Heart right ventricle (tissue), 16 donors: Measurements from ENCODE around the gene ANO10. TPM values are rescaled to one million over a fixed set of nuclear protein-coding genes. Genes with fewer than 3 reads are reported as not detected.

Experiments used
- ATAC-seq, 8 donors: fragments of 200-7000 bp; cut with Tn5 transposase; one replicate each; pipeline ENCODE4 v1.9.1; 2020; ENCODE audit warnings: mild to moderate bottlenecking in 8 of 8, moderate library complexity in 8 of 8, moderate number of reproducible peaks in 1 of 8
- DNase-seq, 2 donors: peaks; one replicate each; pipeline ENCODE4 v3.0.0-alpha.2; 2020
- H3K27ac ChIP-seq, 10 donors: fragments of 200-600 bp; sonication (generic) in 2 of 10; one replicate each; pipeline versions ENCODE4 v1.5.0 to v1.8.0; 2020 to 2022; ENCODE audit warnings: mild to moderate bottlenecking in 3 of 10
- H3K27me3 ChIP-seq, 7 donors: fragments of 200-600 bp; one replicate each; pipeline ENCODE4 v1.8.0; 2021 to 2022; ENCODE audit warnings: mild to moderate bottlenecking in 2 of 7
- H3K36me3 ChIP-seq, 9 donors: fragments of 200-600 bp; sonication (generic) in 1 of 9; one replicate each; pipeline versions ENCODE4 v1.5.0 to v1.8.0; 2020 to 2022; ENCODE audit warnings: mild to moderate bottlenecking in 2 of 9
- H3K4me1 ChIP-seq, 9 donors: fragments of 200-600 bp; sonication (generic) in 1 of 9; one replicate each; pipeline versions ENCODE4 v1.5.0 to v1.8.0; 2020 to 2022; ENCODE audit warnings: mild to moderate bottlenecking in 4 of 9
- H3K4me3 ChIP-seq, 10 donors: fragments of 200-600 bp; sonication (generic) in 2 of 10; one replicate each; pipeline versions ENCODE4 v1.5.0 to v1.8.0; 2020 to 2022; ENCODE audit warnings: mild to moderate bottlenecking in 7 of 10, moderate library complexity in 2 of 10
- H3K9me3 ChIP-seq, 11 donors: fragments of 200-600 bp in 10 of 11; sonication (generic) in 2 of 11; one replicate each; pipeline versions ENCODE4 v1.5.0 to v1.8.0; 2013 to 2022; ENCODE audit warnings: mild to moderate bottlenecking in 2 of 11, control low read depth in 1 of 11, moderate library complexity in 1 of 11
- WGBS, 2 donors: extraction: QIAGEN DNeasy Blood & Tissue Kit; methylation state at CpG; one replicate each; pipeline ENCODE4 v1.1.7; 2013; ENCODE audit warnings: inconsistent platforms in 1 of 2; 5-methylcytosine and 5-hydroxymethylcytosine counted together
- intact Hi-C, 10 donors: fragments of 100-400 bp; cut with DNase I; formaldehyde crosslinking; loops; one replicate each; pipeline versions ENCODE4 v1.11.1 to v1.14.2; 2022
- polyA plus RNA-seq, 2 donors: library from polyadenylated mRNA; stranded (reverse); fragments of 200-250 nt; gene quantifications; one replicate each; pipeline ENCODE4 v1.2.3, GENCODE V29; 2013
- total RNA-seq, 10 donors: library from RNA; stranded (reverse); fragmentation: NEBNext Ultra II Directional in 3 of 10; extraction: Animal tissue kit (Norgen Biotek cat#: 25700) in 3 of 10; gene quantifications; one replicate each; pipeline versions ENCODE4 v1.2.1 to v1.2.4, GENCODE V29; 2021 to 2023
- TF ChIP-seq, protein P1 (sequence below), 9 donors: fragments of 200-600 bp; sonication (generic) in 2 of 9; IDR thresholded peaks; one replicate each; pipeline versions ENCODE4 v1.5.0 to v1.8.0; 2021 to 2022; ENCODE audit warnings: antibody characterized with exemption in 9 of 9, mild to moderate bottlenecking in 5 of 9, moderate library complexity in 1 of 9
- donor health status: Arrhythmogenic right ventricular cardiomyopathy.
- donor health status: ischemic (EF 13 %, LVEDD 7.1; RV severe dilation, severe dysfunction).
- donor health status: healthy with polysubstance abuse.
- donor health status: DM: no; HTN: yes; CAD: no.
- donor health status: DM: no; HTN: no; CAD: no.
- donor health status: ischemic (EF 25% LVEDD 6.9; RV normal size, moderate dysfunction).
- donor health status: ischemic (EF 25% LVEDD 5.7; RV mildly dilated, moderate dysfunction).
- donor health status: healthy.
- donor health status: DM: yes; HTN: yes; CAD: no.
- donor health status: Ischemic cardiomyopathy.
- donor health status: ischemic (EF 35%, LVEDD 5.7; RV mildly dilated, moderate dysfunction).
- donor health status: nonischemic (EF 11% LVEDD 7.7; RV severe dilation, severe dysfunction).
- donor health status: DM: yes; HTN: yes; CAD: no.
- donor health status: PGD.
- donor health status: ischemic (EF 29% LVEDD 5.4; RV normal size, mild dysfunction).
- donor health status: nonischemic (EF 23%, LVEDD 6.1; RV moderate dilation, normal function).

Gene ANO10
- total and polyA plus RNA-seq, 12 donors, result 7.1 to 24.2 (median 13.3) TPM

- ATAC-seq, result peak in 5 of 8 donors; percentile 22 to 96 (median 61)
- H3K4me1 ChIP-seq, result peaks cover 0 to 6% (median 0%) of the 10 kb centered on the region in 9 donors
- TF ChIP-seq, protein P1, sequence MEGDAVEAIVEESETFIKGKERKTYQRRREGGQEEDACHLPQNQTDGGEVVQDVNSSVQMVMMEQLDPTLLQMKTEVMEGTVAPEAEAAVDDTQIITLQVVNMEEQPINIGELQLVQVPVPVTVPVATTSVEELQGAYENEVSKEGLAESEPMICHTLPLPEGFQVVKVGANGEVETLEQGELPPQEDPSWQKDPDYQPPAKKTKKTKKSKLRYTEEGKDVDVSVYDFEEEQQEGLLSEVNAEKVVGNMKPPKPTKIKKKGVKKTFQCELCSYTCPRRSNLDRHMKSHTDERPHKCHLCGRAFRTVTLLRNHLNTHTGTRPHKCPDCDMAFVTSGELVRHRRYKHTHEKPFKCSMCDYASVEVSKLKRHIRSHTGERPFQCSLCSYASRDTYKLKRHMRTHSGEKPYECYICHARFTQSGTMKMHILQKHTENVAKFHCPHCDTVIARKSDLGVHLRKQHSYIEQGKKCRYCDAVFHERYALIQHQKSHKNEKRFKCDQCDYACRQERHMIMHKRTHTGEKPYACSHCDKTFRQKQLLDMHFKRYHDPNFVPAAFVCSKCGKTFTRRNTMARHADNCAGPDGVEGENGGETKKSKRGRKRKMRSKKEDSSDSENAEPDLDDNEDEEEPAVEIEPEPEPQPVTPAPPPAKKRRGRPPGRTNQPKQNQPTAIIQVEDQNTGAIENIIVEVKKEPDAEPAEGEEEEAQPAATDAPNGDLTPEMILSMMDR (IDR thresholded peaks at IDR 0.05), result no peak
- DNase-seq, result no peak
- H3K27me3 ChIP-seq, result no peaks in the 10 kb centered on the region
- H3K9me3 ChIP-seq, result no peaks in the 10 kb centered on the region
- no peak overlapping the region for H3K27ac ChIP-seq
- no peak overlapping the region for H3K4me3 ChIP-seq
- intact Hi-C loops, result no loop called here
- WGBS, 2 donors, result 56 to 58% methylated on average over 1 of the region's 1 CpG
- no peaks in the 10 kb centered on the region for H3K36me3 ChIP-seq
These were observed 166.6 kb downstream of the ANO10 start for GRCh38 chr3:43455233-43455632.

DNA sequence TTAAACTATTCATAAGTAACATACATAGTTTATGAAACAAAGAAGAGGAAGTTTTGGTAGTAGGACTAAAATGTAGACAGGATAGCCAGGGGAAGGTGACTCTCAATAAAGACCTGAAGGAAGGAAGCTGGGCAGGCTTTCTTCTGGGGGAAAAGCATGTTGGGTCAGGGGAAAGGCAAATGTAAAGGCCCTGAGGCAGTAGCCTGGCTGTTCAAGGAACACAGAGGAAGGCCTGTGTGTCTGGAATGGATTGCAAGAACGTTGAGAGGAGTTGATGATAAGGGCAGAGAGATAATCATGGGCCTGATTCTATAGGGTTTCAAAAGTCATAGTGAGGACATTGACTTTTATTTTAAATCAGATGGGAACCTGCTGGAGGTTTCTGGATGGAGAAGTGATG is 167.8 kb downstream of the ANO10 start:
- no peaks in the 10 kb centered on the region for H3K36me3 ChIP-seq
- H3K27ac ChIP-seq, result no peak overlapping the region
- DNase-seq (no peak), ATAC-seq (no peak)
- H3K4me3 ChIP-seq, result no peak overlapping the region
- no peaks in the 10 kb centered on the region for H3K9me3 ChIP-seq
- peaks cover 0 to 6% (median 0%) of the 10 kb centered on the region in 9 donors for H3K4me1 ChIP-seq
- WGBS, 2 donors, result 33 to 38% methylated on average over 1 of the region's 1 CpG
- H3K27me3 ChIP-seq, result no peaks in the 10 kb centered on the region
- TF ChIP-seq, protein P1 (IDR thresholded peaks at IDR 0.05), result no peak
- intact Hi-C loops, result no loop called here

DNA sequence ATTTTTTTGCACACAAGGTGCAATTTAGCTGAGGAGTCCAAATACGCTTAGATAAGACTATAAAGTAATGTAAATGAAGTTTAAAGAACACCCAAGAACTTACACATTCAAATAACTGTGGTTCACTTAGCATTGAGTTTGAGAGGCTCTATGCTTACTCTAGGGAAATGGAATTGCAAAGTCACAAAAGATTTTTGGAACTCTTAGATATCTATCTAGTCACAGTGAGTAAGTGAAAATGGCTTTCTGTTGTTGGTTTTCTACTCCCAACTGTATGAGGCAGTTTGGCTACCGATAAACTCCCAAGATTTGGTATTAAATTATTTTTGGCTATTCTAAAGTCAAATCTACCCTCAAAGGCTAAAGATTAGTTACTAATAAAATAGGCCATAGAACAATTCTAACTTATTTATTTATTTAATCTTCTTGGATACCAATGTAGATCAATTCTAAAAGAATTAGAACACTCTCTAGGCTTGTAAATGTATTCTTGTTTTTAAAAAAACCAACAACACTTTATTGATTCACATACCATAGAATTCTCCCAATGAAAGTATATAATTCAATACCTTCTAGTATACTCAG is 170.0 kb downstream of the ANO10 start:
- DNase-seq (no peak), ATAC-seq (no peak)
- Histone ChIP-seq H3K4me1 (peaks cover 0 to 6% (median 0%) of the 10 kb centered on the region in 9 donors), H3K27ac (no peak overlapping the region), H3K4me3 (no peak overlapping the region), H3K27me3 (no peaks in the 10 kb centered on the region), H3K9me3 (no peaks in the 10 kb centered on the region), H3K36me3 (no peaks in the 10 kb centered on the region)
- WGBS, 2 donors, result 97 to 98% methylated on average over 2 of the region's 2 CpGs
- TF ChIP-seq, protein P1 (IDR thresholded peaks at IDR 0.05), result no peak
- intact Hi-C loops, result no loop called here

DNA sequence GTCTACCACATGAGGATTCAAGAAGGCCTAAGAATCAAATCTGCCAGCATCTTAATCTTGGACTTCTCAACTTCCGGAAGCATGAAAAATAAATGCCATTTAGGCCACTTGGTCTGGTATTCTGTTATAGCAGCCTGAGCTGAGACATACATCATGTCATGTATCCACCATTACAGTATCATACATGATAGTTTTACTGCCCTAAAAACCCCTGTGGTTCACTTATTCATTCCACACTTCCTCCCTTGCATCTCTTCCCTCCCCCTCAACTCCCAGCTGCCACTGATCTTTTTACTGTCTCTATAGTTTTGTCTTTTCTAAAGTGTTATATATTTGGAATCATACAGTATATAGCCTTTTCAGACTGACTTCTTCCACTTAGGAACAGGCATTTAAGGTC is 173.7 kb downstream of the ANO10 start:
- TF ChIP-seq, protein P1 (IDR thresholded peaks at IDR 0.05), result no peak
- intact Hi-C loops, result no loop called here

More for the DNA sequence above, 173.7 kb downstream of the ANO10 start:
- H3K4me1 ChIP-seq, result no peaks in the 10 kb centered on the region
- 95 to 100% methylated on average over 1 of the region's 1 CpG for WGBS, 2 donors
- no peaks in the 10 kb centered on the region for H3K9me3 ChIP-seq
- H3K4me3 ChIP-seq, result no peak overlapping the region
- H3K27ac ChIP-seq, result no peak overlapping the region
- DNase-seq (no peak), ATAC-seq (no peak)
- no peaks in the 10 kb centered on the region for H3K27me3 ChIP-seq
- H3K36me3 ChIP-seq, result no peaks in the 10 kb centered on the region
